HG02852 (cell line): ENCODE results near the gene CHRNA9.

ENCODE experiments used
- ATAC-seq: cut with Tn5 transposase; IDR thresholded peaks from one replicate; pipeline ENCODE4 v1.9.1; 2021; ENCODE audit warnings: mild to moderate bottlenecking, moderate library complexity; ENCODE audit not compliant: unreplicated experiment

The CHRNA9 gene

DNA sequence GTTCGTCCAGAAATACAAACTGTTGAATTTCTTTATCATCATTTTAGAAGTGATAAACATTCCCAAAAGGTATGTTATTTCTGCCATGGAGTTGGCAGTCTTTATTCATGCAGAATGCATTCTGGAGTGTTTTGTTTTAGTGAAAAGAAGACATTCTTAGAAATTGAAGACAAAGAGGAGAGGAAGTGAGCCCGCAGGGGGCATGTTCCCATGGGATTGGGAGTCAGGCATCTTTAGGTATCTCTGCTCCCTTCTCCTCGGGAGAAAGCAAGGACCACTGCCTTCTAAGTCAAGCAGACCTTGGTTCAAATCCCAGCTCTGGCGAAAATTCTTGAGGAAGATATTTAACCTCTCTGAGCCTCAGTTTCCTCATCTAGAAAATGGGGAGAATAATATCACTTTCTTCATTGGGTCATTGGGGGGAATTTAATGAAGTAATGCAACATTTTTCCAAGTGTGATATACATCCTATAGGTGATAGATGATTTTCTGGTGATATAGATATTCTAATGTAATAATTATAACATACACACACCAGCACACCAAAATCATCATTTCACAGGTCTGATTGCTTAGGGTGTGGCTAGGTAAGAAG, 26.5 kb upstream of the CHRNA9 start:
- no peak for ATAC-seq

GRCh38 chr4:40309250-40309774, 25.8 kb upstream of the CHRNA9 start:
- ATAC-seq = peak; percentile 49

GRCh38 chr4:40310225-40310624, 24.9 kb upstream of the CHRNA9 start:
- no peak for ATAC-seq

DNA sequence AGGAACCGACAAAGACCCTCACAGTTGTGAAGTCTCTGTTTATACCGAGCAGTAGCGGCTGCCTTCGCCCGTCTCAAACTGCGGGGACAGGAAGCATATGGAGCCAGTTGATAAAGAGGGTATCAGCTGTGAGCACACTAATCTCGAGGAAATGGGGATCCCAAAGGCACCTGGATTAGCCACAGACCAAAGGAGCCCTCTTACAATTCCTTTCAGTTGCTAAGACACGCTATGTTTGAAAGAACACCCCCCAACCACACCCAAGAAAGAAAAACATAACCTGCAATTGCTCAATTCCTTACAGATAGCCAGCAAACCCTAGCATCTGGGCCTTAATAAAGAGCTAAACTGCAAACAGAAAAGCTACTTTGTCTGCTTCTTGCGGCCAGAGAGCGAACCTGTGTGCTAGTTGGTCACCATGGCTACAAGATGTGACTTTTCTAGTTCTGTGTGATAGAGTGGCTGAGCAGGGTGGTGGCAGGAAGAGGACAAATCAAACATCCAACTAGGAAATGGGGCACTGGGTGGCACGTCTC, 23.3 kb upstream of the CHRNA9 start:
- no peak for ATAC-seq

DNA sequence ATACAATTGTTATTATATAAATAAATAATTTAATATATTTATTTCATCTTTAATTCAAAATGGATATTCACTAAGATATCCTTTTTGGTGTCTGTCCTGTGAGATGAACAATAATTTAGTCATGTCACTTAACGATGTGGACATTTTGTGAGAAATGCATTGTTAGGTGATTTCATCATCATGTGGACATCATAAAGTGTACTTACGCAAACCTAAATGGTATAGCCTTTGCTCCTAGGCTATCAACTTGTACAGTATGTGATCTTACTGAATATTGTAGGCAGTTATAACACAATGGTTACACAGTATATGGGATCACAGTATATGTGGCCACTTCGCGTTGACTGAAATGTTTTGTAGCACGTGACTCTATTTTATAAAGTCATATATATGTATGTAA, 20.2 kb upstream of the CHRNA9 start:
- ATAC-seq = no peak

GRCh38 chr4:40316333-40316781, 18.8 kb upstream of the CHRNA9 start:
- no peak for ATAC-seq

DNA sequence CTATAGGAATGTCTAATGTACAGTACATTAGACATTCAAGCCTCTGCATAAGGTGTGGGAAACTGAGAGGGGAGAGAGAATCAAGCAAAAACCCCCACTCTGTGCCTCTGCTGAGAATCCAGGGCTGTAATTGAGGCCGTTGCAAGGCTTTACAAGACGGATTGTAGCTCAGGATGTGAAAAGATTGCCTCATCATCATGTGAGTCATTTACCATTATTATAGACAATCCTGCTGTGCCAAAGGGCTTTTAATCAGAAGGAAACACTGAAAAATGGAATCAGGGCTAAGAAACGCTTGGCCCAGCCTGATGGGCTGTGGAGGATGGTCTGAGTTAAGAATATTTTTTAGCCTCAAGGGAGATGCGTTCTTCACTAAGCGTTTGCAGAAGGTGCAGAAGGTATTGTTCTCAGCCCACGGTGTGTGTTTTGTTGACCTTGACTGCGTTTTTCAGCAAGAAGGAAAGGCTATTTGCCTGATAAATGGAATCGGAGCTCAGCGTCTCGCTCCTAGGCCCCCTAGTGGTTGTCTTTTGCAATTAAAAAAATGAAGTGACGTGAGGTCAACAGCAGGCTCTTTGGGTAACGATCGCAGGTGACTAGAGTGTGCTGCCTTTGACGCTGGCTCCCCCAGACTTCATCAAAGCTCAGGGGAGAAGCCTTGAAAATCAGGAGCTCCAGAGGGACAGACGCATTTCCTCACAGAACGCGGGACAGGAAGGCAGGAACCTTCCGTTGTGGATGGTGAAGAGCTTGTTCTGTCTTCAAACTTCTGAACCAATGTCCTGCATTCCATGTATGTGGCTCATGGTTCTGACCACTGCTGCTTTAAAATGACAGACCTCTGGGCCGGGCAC, 18.1 kb upstream of the CHRNA9 start:
- no peak for ATAC-seq

DNA sequence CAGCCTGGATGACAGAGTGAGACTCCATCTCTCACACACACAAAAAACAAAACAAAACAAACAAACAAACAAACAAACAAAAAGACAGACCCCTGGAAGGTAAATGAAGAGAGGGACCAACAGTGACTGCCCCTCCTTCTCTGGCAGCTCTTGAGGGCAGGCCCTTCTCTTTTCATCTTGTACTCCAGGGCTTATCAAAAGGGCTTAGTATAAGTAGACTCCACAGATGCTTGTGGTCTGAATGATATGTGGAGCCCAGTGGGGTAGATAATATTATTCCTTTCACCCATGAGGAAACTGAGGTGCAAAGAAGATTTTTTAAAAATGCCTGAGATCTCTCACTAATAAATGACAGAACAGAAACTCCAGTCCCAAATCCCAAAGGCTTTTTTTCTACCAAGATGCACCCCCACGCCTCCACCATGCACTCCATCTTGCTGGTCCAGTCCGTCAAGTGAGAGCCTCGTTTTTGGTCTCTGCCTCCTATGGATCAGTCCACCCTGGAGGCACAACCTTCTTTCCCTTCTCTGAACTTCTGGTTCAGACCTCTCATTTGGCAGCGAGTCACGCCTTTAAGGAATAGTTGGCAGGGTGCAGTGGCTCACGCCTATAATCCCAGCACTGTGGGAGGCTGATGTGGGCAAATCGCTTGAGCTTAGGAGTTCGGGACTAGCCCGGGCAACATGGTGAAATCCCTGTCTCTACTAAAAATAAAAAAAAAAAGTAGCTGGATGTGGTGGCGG, 17.0 kb upstream of the CHRNA9 start:
- no peak for ATAC-seq

- no peak for ATAC-seq
These were observed 13.4 kb upstream of the CHRNA9 start for GRCh38 chr4:40321574-40322275.

DNA sequence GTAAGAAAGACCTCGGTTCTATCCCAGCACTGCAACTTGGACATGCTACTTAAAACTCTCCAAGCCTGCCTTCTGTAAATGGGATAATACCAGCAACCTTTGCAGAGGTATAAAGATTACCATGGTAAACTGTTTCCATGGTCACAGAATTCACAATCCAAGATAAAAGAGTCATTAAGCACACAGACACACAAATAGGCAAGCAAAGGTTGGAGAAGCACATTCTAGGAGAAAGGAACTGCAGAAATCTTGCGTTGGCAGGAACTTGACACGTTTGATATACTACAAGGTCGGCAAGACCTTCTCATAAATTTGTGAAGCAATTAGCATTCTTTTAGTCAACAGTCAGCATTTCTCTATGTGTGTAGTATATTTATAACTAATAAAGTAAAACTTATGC, 12.3 kb upstream of the CHRNA9 start:
- ATAC-seq = no peak

- no peak for ATAC-seq
These were observed 11.3 kb upstream of the CHRNA9 start for GRCh38 chr4:40323866-40324265.

GRCh38 chr4:40325406-40326019, 9.6 kb upstream of the CHRNA9 start:
- peak; percentile 94 for ATAC-seq

GRCh38 chr4:40327340-40327739, 7.8 kb upstream of the CHRNA9 start:
- no peak for ATAC-seq

- no peak for ATAC-seq
These were observed 6.8 kb upstream of the CHRNA9 start for GRCh38 chr4:40328383-40328782.

GRCh38 chr4:40329805-40330204, 5.3 kb upstream of the CHRNA9 start:
- no peak for ATAC-seq

DNA sequence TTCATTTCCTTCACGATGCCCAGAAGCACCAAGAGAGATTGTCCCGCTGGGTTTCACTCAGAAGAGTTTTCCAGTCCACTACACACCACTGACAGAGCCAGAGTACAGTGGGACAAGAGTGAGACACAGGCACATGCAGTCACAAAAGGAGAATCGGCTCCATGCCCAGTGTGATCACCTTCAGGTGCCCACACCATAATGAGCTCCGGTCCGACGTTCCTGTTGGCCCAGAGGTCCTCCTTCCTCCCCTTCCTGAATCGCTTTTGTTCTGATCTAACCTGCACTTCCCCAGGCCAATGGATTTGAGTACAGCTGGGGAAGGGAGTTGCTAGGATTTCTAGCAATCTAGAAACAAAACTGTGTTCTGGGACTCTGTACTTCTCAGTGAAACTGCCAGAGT, 4.6 kb upstream of the CHRNA9 start:
- no peak for ATAC-seq

DNA sequence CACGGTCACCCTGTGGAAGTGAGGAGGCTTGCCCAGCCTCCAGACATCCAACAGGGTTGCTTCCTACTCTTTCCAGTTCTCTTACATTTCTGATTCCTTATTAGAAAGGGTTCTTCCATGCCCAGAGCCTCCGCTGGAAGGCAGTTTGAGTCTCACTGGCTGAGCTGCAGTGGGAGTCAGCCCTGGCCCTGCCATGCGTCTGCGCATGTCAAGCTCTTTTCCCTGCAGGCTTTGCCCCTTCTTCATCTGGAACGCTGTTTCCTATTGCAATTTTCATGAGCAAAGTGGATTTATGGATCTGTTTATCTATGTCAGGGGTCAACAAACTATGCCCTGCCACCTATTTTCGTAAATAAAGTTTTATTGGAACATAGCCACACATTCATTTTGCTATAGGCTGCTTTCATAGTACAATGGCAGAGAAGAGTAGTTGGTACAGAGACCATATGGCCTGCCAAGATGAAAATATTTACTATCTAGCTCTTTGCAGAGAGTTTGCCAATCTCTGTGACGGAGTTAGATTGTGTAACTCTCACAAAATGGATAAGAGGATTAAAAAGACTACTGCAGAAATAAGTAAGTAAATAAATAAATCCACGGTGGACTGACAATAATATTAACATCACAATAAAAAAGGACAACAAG, 3.9 kb upstream of the CHRNA9 start:
- ATAC-seq = no peak

DNA sequence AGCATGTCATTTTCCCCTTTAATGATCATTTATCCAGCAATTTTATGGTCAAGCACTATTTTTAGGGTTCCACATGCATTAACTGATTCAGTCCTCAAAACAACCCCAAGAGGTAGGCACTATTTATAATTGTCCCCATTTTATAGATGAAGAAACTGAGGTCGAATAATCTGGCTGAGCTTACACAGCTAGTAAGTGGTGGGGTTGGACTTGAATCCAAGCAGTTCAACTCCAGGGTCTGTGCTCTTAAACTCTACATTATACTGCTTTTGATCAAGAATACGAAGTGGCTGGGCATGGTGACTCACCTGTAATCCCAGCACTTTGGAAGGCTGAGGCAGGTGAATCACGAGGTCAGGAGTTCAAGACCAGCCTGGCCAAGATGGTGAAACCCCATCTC, 3.2 kb upstream of the CHRNA9 start:
- no peak for ATAC-seq

DNA sequence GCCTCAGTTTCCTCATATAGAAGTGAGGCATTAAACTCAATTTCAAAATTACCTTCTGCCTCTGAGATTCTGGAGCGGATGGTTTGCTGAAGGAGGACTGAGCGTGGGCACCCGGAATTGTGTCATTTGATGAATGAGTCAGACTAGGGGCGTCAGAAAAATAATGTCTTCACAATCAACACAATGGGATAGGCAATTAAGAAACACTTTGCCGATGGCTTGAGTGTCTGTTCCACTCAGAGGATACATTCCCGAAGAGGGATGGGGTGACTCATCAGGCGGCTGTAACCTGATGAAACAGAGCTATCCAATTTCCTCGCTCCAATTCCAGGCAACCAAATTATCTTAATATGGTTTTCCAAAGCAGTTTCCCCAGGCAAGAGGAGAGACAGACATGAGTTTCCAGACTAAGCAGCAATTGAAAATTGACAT, 1.2 kb upstream of the CHRNA9 start:
- ATAC-seq = no peak

GRCh38 chr4:40335525-40335894, 377 bp downstream of the CHRNA9 start:
- no peak for ATAC-seq
